ENCODE data around the gene FBXL7. TPM values are rescaled to one million over a fixed set of nuclear protein-coding genes. Genes with fewer than 3 reads are reported as not detected.

Gene FBXL7
- polyA plus RNA-seq, 1 donor from 2014 or later, result 0.24 TPM

- Histone ChIP-seq H2AFZ (ENCODE audit: low read depth, low read length) (no peak overlapping the region), H3K9me3 (ENCODE audit: low read length) (no peaks in the 10 kb centered on the region), H3K9me2 (ENCODE audit: insufficient read depth, low read length) (no peaks in the 10 kb centered on the region), H3K79me2 (replicated peaks; ENCODE audit: insufficient read depth, low read length) (no peaks in the 10 kb centered on the region), H3K36me3 (ENCODE audit: insufficient read depth, low read length) (no peaks in the 10 kb centered on the region), H3K4me3 (ENCODE audit: low read length) (no peak overlapping the region), H3K9ac (ENCODE audit: low read length) (no peak overlapping the region), H3K4me2 (ENCODE audit: low read length) (no peak overlapping the region), H3K27me3 (ENCODE audit: insufficient read depth, low read depth, low read length) (no peaks in the 10 kb centered on the region), H3F3A (ENCODE audit: insufficient read depth, low read length, poor library complexity, severe bottlenecking) (no peaks in the 10 kb centered on the region), H3K27ac (ENCODE audit: low read length) (no peak overlapping the region), H4K20me1 (ENCODE audit: insufficient read depth) (no peaks in the 10 kb centered on the region)
- TF ChIP-seq REST (IDR thresholded peaks at IDR 0.05; ENCODE audit: borderline replicate concordance), result no peak
Observed at GRCh38 chr5:15547261-15547839, 47.4 kb downstream of the FBXL7 start.

DNA sequence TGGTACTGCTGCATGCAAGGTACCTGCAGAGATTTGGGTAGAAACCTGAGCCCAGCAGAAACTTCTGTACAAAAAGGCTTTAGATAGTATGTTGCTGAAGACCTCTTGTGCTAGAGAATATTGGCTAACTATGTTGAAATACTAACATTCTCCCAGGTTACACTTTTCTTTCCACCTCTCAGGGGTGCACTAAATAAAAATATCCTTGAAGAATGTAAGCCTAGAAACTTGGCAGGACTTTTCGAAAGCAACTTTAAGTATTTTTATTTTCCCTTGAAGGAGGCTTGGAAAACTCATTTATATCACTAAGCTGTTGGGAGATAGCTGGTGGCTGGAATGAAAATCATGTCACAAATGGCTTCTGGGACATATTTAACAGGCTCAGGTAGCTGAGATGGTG is 50.0 kb downstream of the FBXL7 start:
- H3K4me2 ChIP-seq (ENCODE audit: low read length), result no peak overlapping the region
- no peaks in the 10 kb centered on the region for H3K36me3 ChIP-seq (ENCODE audit: insufficient read depth, low read length)
- H3K9me3 ChIP-seq (ENCODE audit: low read length), result no peaks in the 10 kb centered on the region
- no peaks in the 10 kb centered on the region for H4K20me1 ChIP-seq (ENCODE audit: insufficient read depth)
- TF ChIP-seq POLR2AphosphoS5 (IDR thresholded peaks at IDR 0.05), result no peak
- no peak for TF ChIP-seq EP300 (conservative IDR thresholded peaks at IDR 0.05; ENCODE audit: poor library complexity, severe bottlenecking)
- TF ChIP-seq SMC3 (conservative IDR thresholded peaks at IDR 0.05; ENCODE audit: poor library complexity), result no peak
- no peak for TF ChIP-seq RAD21 (conservative IDR thresholded peaks at IDR 0.05)
- TF ChIP-seq CTCF (IDR thresholded peaks at IDR 0.05; ENCODE audit: poor library complexity, severe bottlenecking), result no peak
- no peak for TF ChIP-seq MXI1 (conservative IDR thresholded peaks at IDR 0.05; ENCODE audit: poor library complexity, severe bottlenecking)
- no peak for TF ChIP-seq EZH2 (IDR thresholded peaks at IDR 0.05; ENCODE audit: borderline replicate concordance, insufficient read depth, low read length, poor library complexity, severe bottlenecking)
- no peak for TF ChIP-seq TAF1 (IDR thresholded peaks at IDR 0.05; ENCODE audit: low read depth)
- no peak for TF ChIP-seq REST (IDR thresholded peaks at IDR 0.05; ENCODE audit: borderline replicate concordance)
- no peak overlapping the region for H3K4me3 ChIP-seq (ENCODE audit: low read length)
- no peak overlapping the region for H3K27ac ChIP-seq (ENCODE audit: low read length)
- no peaks in the 10 kb centered on the region for H3K27me3 ChIP-seq (ENCODE audit: insufficient read depth, low read depth, low read length)
- H3K9ac ChIP-seq (ENCODE audit: low read length), result no peak overlapping the region
- no peaks in the 10 kb centered on the region for H3K9me2 ChIP-seq (ENCODE audit: insufficient read depth, low read length)
- no peaks in the 10 kb centered on the region for H3F3A ChIP-seq (ENCODE audit: insufficient read depth, low read length, poor library complexity, severe bottlenecking)
- no peaks in the 10 kb centered on the region for H3K79me2 ChIP-seq (replicated peaks; ENCODE audit: insufficient read depth, low read length)
- H2AFZ ChIP-seq (ENCODE audit: low read depth, low read length), result no peak overlapping the region
